HepG2 (cell line): ENCODE measurements around the gene ERLEC1. TPM values are rescaled to one million over a fixed set of nuclear protein-coding genes. Genes with fewer than 3 reads are reported as not detected.

Source experiments
- ARNT ChIP-seq: fragments of 450-650 bp; IDR thresholded peaks from 2 replicates; pipeline ENCODE4 v1.6.1; 2017
- BCL6 ChIP-seq: IDR thresholded peaks from 2 replicates; pipeline ENCODE4 v1.6.1; 2016; ENCODE audit warnings: missing genetic modification reagents, missing compliant biosample characterization
- BORCS8-MEF2B ChIP-seq: sonication (generic); formaldehyde crosslinking; IDR thresholded peaks from 2 replicates; pipeline ENCODE4 v1.8.0; 2022; ENCODE audit warnings: mild to moderate bottlenecking, missing genetic modification reagents
- CC2D1A ChIP-seq: sonication (generic); formaldehyde crosslinking; IDR thresholded peaks from 2 replicates; pipeline ENCODE4 v1.8.1; 2023; ENCODE audit warnings: mild to moderate bottlenecking, missing genetic modification reagents
- FOXM1 ChIP-seq: sonication (generic); formaldehyde crosslinking; IDR thresholded peaks from 2 replicates; pipeline ENCODE4 v1.5.0; 2020; ENCODE audit warnings: missing genetic modification reagents
- GABPB1 ChIP-seq: IDR thresholded peaks from 2 replicates; pipeline ENCODE4 v1.6.1; 2016; ENCODE audit warnings: mild to moderate bottlenecking, missing genetic modification reagents, moderate library complexity, missing compliant biosample characterization
- GATAD1 ChIP-seq: IDR thresholded peaks from 2 replicates; pipeline ENCODE4 v1.6.1; 2016; ENCODE audit warnings: missing genetic modification reagents, missing compliant biosample characterization
- HNRNPL ChIP-seq: fragments of 200-400 bp; formaldehyde crosslinking; IDR thresholded peaks from 2 replicates; pipeline ENCODE4 v1.6.1; 2017; ENCODE audit warnings: mild to moderate bottlenecking, low read depth, low read length
- IKZF1 ChIP-seq: fragments of 450-650 bp; IDR thresholded peaks from 2 replicates; pipeline ENCODE4 v1.7.1; 2016
- NCOA1 ChIP-seq: sonication (generic); formaldehyde crosslinking; IDR thresholded peaks from 2 replicates; pipeline ENCODE4 v1.9.0; 2021; ENCODE audit warnings: missing genetic modification reagents
- NR2F6 ChIP-seq, 2 experiments: IDR thresholded peaks; 2 replicates each; pipeline ENCODE4 v1.6.1; 2016; ENCODE audit warnings: antibody characterized with exemption in 1 of 2, mild to moderate bottlenecking in 1 of 2
- PHF20 ChIP-seq: sonication (generic); formaldehyde crosslinking; IDR thresholded peaks from 2 replicates; pipeline ENCODE4 v1.5.0; 2020; ENCODE audit warnings: mild to moderate bottlenecking, missing genetic modification reagents
- RARG ChIP-seq: sonication (generic); formaldehyde crosslinking; IDR thresholded peaks from 2 replicates; pipeline ENCODE4 v1.4.0; 2020; ENCODE audit warnings: low read depth, mild to moderate bottlenecking, missing genetic modification reagents
- TCF12 ChIP-seq, 2 experiments: fragments of 450-650 bp in 1 of 2; sonication (generic) in 1 of 2; formaldehyde crosslinking in 1 of 2; IDR thresholded peaks; 2 replicates each; pipeline versions ENCODE4 v1.6.1 to v1.8.0; 2017 to 2022; ENCODE audit warnings: antibody characterized with exemption in 1 of 2, mild to moderate bottlenecking in 1 of 2, missing genetic modification reagents in 1 of 2, moderate library complexity in 1 of 2
- ZBTB21 ChIP-seq: sonication (generic); formaldehyde crosslinking; IDR thresholded peaks from 2 replicates; pipeline ENCODE4 v1.4.0; 2020; ENCODE audit warnings: missing genetic modification reagents
- ZNF34 ChIP-seq: sonication (generic); formaldehyde crosslinking; IDR thresholded peaks from 2 replicates; pipeline ENCODE4 v1.4.0; 2020; ENCODE audit warnings: mild to moderate bottlenecking, missing genetic modification reagents, borderline replicate concordance
- ZNF556 ChIP-seq: sonication (generic); formaldehyde crosslinking; IDR thresholded peaks from 2 replicates; pipeline ENCODE4 v1.4.0; 2020; ENCODE audit warnings: mild to moderate bottlenecking, missing genetic modification reagents, borderline replicate concordance
- ZNF83 ChIP-seq: sonication (generic); formaldehyde crosslinking; IDR thresholded peaks from 2 replicates; pipeline ENCODE4 v1.4.0; 2020; ENCODE audit warnings: missing genetic modification reagents, mild to moderate bottlenecking, borderline replicate concordance
- polyA plus RNA-seq, 8 experiments: library from polyadenylated mRNA; depleted of rRNA in 3 of 8; stranded (reverse) in 7 of 8; unstranded in 1 of 8; fragments of >200 nt; fragmentation: Illumina TruSeq in 4 of 8; extraction: Trizol in 4 of 8; gene quantifications; 2 replicates each; pipeline versions ENCODE4 v1.2.1 to v1.2.3, GENCODE V29; 2011 to 2016; ENCODE audit warnings: low read depth in 4 of 8, missing spikeins in 1 of 8, mixed read lengths in 1 of 8; ENCODE audit not compliant: insufficient read depth in 1 of 8
- total RNA-seq, 5 experiments: library from RNA; depleted of rRNA; stranded (reverse); fragments of >200 nt; fragmentation: Illumina TruSeq; extraction: Trizol; gene quantifications; 2 replicates each; pipeline ENCODE4 v1.2.3, GENCODE V29; 2016; ENCODE audit warnings: low read depth in 1 of 5
- TF ChIP-seq, protein P1 (sequence below): sonication (generic); formaldehyde crosslinking; IDR thresholded peaks from 2 replicates; pipeline ENCODE4 v1.8.0; 2022; ENCODE audit warnings: mild to moderate bottlenecking, missing genetic modification reagents; ENCODE audit not compliant: insufficient replicate concordance
- TF ChIP-seq, protein P2 (sequence below): sonication (generic); formaldehyde crosslinking; IDR thresholded peaks from 2 replicates; pipeline ENCODE4 v1.4.0; 2020; ENCODE audit warnings: missing genetic modification reagents, borderline replicate concordance
- TF ChIP-seq, protein P3 (sequence below): sonication (generic); formaldehyde crosslinking; IDR thresholded peaks from 2 replicates; pipeline ENCODE4 v1.5.0; 2020; ENCODE audit warnings: mild to moderate bottlenecking, missing genetic modification reagents

Gene ERLEC1
- total and polyA plus RNA-seq, 2 of the 13 experiments (the other 11 are each of a cell fraction or from before 2014, with no cell fraction given): 87.3 to 88.4 TPM

DNA sequence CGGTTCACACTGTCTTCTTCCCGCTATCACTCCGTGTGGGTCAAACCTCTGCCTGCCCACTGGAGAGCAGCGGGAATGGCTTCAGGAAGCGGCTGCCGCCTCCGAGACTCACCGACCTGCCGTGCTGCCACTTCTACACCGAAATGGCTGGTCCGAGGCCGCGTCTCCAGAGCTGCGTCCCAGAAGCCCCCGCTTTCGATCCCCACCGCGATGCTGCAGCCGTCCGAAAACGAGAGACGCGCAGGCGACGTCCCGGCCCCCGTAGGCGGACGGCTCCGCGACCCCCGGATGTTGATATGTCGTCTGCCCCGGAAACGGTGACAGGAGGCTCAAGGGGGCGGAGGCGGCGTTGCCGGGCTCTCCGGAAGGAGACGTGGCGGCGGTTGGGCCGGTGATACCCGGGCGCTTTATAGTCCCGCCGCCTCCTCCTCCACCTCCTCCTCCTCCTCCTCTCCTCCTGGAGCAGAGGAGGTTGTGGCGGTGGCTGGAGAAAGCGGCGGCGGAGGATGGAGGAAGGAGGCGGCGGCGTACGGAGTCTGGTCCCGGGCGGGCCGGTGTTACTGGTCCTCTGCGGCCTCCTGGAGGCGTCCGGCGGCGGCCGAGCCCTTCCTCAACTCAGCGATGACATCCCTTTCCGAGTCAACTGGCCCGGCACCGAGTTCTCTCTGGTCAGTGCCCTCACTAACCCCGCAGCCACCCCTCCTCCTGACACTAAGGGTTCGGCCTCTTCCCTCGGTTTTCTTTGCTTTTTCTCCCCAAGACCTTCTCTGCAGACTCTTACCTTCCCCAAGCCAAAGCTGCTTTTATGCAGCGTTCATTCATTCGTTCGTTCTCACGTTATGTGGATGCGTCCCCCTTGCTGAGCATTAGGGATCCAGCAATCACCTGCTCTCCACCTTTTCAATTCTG, at the start of gene ERLEC1, which contains the start of gene ASB3 (continued):
- TF ChIP-seq, protein P1, sequence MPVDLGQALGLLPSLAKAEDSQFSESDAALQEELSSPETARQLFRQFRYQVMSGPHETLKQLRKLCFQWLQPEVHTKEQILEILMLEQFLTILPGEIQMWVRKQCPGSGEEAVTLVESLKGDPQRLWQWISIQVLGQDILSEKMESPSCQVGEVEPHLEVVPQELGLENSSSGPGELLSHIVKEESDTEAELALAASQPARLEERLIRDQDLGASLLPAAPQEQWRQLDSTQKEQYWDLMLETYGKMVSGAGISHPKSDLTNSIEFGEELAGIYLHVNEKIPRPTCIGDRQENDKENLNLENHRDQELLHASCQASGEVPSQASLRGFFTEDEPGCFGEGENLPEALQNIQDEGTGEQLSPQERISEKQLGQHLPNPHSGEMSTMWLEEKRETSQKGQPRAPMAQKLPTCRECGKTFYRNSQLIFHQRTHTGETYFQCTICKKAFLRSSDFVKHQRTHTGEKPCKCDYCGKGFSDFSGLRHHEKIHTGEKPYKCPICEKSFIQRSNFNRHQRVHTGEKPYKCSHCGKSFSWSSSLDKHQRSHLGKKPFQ: peak; percentile 91
- TF ChIP-seq BCL6 (CRISPR knock-in tag) (peak; percentile 73), HNRNPL (no peak), GATAD1 (CRISPR knock-in tag) (peak; percentile 99), TCF12 (IDR thresholded peaks at IDR 0.05) (no peak), TCF12 (CRISPR knock-in tag; IDR thresholded peaks at IDR 0.05) (peak; percentile 98), ZNF83 (CRISPR knock-in tag) (no peak), NCOA1 (CRISPR knock-in tag) (no peak), FOXM1 (CRISPR knock-in tag) (no peak; the same call in 1 of the 2 replicates), PHF20 (CRISPR knock-in tag) (peak; percentile 97), ARNT (no peak), GABPB1 (peak; percentile 100), ZNF34 (CRISPR knock-in tag) (no peak; the same call in 1 of the 2 replicates), ZBTB21 (CRISPR knock-in tag) (peak; percentile 47), CC2D1A (CRISPR knock-in tag) (0 out of 2 replicates have a peak, but pooled peaks have one; percentile 51), BORCS8-MEF2B (CRISPR knock-in tag) (peak; percentile 97), NR2F6 (IDR thresholded peaks at IDR 0.05) (peak; percentile 6; the same call in 1 of the 2 replicates), NR2F6 (CRISPR knock-in tag; IDR thresholded peaks at IDR 0.05) (peak; percentile 62; the same call in 1 of the 2 replicates), ZNF556 (CRISPR knock-in tag) (peak; percentile 98), RARG (CRISPR knock-in tag) (0 out of 2 replicates have a peak, but pooled peaks have one; percentile 77), IKZF1 (no peak)
- TF ChIP-seq, protein P2, sequence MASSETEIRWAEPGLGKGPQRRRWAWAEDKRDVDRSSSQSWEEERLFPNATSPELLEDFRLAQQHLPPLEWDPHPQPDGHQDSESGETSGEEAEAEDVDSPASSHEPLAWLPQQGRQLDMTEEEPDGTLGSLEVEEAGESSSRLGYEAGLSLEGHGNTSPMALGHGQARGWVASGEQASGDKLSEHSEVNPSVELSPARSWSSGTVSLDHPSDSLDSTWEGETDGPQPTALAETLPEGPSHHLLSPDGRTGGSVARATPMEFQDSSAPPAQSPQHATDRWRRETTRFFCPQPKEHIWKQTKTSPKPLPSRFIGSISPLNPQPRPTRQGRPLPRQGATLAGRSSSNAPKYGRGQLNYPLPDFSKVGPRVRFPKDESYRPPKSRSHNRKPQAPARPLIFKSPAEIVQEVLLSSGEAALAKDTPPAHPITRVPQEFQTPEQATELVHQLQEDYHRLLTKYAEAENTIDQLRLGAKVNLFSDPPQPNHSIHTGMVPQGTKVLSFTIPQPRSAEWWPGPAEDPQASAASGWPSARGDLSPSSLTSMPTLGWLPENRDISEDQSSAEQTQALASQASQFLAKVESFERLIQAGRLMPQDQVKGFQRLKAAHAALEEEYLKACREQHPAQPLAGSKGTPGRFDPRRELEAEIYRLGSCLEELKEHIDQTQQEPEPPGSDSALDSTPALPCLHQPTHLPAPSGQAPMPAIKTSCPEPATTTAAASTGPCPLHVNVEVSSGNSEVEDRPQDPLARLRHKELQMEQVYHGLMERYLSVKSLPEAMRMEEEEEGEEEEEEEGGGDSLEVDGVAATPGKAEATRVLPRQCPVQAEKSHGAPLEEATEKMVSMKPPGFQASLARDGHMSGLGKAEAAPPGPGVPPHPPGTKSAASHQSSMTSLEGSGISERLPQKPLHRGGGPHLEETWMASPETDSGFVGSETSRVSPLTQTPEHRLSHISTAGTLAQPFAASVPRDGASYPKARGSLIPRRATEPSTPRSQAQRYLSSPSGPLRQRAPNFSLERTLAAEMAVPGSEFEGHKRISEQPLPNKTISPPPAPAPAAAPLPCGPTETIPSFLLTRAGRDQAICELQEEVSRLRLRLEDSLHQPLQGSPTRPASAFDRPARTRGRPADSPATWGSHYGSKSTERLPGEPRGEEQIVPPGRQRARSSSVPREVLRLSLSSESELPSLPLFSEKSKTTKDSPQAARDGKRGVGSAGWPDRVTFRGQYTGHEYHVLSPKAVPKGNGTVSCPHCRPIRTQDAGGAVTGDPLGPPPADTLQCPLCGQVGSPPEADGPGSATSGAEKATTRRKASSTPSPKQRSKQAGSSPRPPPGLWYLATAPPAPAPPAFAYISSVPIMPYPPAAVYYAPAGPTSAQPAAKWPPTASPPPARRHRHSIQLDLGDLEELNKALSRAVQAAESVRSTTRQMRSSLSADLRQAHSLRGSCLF (CRISPR knock-in tag): no peak; the same call in 1 of the 2 replicates
- TF ChIP-seq, protein P3, sequence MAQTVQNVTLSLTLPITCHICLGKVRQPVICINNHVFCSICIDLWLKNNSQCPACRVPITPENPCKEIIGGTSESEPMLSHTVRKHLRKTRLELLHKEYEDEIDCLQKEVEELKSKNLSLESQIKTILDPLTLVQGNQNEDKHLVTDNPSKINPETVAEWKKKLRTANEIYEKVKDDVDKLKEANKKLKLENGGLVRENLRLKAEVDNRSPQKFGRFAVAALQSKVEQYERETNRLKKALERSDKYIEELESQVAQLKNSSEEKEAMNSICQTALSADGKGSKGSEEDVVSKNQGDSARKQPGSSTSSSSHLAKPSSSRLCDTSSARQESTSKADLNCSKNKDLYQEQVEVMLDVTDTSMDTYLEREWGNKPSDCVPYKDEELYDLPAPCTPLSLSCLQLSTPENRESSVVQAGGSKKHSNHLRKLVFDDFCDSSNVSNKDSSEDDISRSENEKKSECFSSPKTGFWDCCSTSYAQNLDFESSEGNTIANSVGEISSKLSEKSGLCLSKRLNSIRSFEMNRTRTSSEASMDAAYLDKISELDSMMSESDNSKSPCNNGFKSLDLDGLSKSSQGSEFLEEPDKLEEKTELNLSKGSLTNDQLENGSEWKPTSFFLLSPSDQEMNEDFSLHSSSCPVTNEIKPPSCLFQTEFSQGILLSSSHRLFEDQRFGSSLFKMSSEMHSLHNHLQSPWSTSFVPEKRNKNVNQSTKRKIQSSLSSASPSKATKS: peak; percentile 93
